Measurements from ENCODE around the gene MFSD1.

GRCh38 chr3:158794936-158795518 is 6.8 kb upstream of the MFSD1 start:
- TF ChIP-seq, protein P1, sequence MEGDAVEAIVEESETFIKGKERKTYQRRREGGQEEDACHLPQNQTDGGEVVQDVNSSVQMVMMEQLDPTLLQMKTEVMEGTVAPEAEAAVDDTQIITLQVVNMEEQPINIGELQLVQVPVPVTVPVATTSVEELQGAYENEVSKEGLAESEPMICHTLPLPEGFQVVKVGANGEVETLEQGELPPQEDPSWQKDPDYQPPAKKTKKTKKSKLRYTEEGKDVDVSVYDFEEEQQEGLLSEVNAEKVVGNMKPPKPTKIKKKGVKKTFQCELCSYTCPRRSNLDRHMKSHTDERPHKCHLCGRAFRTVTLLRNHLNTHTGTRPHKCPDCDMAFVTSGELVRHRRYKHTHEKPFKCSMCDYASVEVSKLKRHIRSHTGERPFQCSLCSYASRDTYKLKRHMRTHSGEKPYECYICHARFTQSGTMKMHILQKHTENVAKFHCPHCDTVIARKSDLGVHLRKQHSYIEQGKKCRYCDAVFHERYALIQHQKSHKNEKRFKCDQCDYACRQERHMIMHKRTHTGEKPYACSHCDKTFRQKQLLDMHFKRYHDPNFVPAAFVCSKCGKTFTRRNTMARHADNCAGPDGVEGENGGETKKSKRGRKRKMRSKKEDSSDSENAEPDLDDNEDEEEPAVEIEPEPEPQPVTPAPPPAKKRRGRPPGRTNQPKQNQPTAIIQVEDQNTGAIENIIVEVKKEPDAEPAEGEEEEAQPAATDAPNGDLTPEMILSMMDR (IDR thresholded peaks at IDR 0.05), result no peak
- TF ChIP-seq POLR2A (IDR thresholded peaks at IDR 0.05) (no peak), POLR2AphosphoS5 (IDR thresholded peaks at IDR 0.05; ENCODE audit: insufficient read depth in 1 of 2, low read depth in 1 of 2) (no peak)
